BJ (cell line): Measurements from ENCODE around the gene SPDYC. TPM values are rescaled to one million over a fixed set of nuclear protein-coding genes. Genes with fewer than 3 reads are reported as not detected.

ENCODE experiments used
- CTCF ChIA-PET: fragments of 350-600 bp; formaldehyde crosslinking; extraction: SDS; loops from one replicate; lab custom pipeline; 2021; ENCODE audit warnings: antibody characterized with exemption, inconsistent platforms; lab: Yijun Ruan, JAX
- POLR2A ChIA-PET: fragments of 300-600 bp; sonication (Branson Sonifier 250); formaldehyde crosslinking; extraction: SDS; loops from one replicate; lab custom pipeline; 2021; ENCODE audit warnings: antibody characterized with exemption; lab: Charles Lee
- DNase-seq: peaks from one replicate; pipeline ENCODE4 v3.0.0-alpha.2; 2011; ENCODE audit warnings: low read depth
- H3K27me3 ChIP-seq: 2 replicates; pipeline ENCODE4 v1.6.0; 2011; ENCODE audit warnings: low read length; ENCODE audit not compliant: control insufficient read depth, insufficient read depth
- H3K36me3 ChIP-seq: 2 replicates; pipeline ENCODE4 v1.5.1; 2011; ENCODE audit warnings: low read length; ENCODE audit not compliant: control insufficient read depth, insufficient read depth
- H3K4me3 ChIP-seq: 2 replicates; pipeline ENCODE4 v1.5.1; 2011; ENCODE audit warnings: low read depth, mild to moderate bottlenecking, control low read depth, low read length
- CTCF ChIP-seq: IDR thresholded peaks from 2 replicates; pipeline ENCODE4 v1.5.1; 2011; ENCODE audit warnings: low read depth, mild to moderate bottlenecking, control low read depth, inconsistent platforms, low read length, moderate library complexity; ENCODE audit not compliant: insufficient read depth
- polyA plus RNA-seq: library from polyadenylated mRNA; depleted of rRNA; stranded (reverse); fragments of >200 nt; gene quantifications from 2 replicates; pipeline ENCODE4 v1.2.3, GENCODE V29; 2011

The SPDYC gene
- polyA plus RNA-seq, 1 experiment: not detected

- no peaks in the 10 kb centered on the region for H3K27me3 ChIP-seq
- no peak for TF ChIP-seq CTCF
- peaks cover 47% of the 10 kb centered on the region for H3K36me3 ChIP-seq
- H3K4me3 ChIP-seq: no peak overlapping the region
- CTCF ChIA-PET: interaction anchor here (0.6 to 4.6 kb wide), 12 partner anchors 8 to 128 kb away, joined by 3 to 17 read pairs (median 4); partner anchors contain the start of gene DPF2
- DNase-seq: no peak
- POLR2A ChIA-PET: no interaction called here
Measured at GRCh38 chr11:65205602-65205967, 35.6 kb downstream of the SPDYC start.

DNA sequence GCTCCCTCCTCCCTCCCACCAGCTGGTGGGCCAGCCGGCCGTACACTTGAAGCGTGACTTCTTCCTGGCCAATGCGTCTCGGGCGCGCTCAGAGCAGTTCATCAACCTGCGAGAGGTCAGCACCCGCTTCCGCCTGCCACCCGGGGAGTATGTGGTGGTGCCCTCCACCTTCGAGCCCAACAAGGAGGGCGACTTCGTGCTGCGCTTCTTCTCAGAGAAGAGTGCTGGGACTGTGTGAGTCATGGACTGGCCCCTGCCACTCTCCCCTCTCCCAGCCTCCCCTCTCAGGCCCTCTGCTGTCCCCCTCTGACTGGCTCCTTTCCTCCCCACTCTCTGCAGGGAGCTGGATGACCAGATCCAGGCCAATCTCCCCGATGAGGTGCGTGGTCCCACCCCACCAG is 36.4 kb downstream of the SPDYC start:
- TF ChIP-seq CTCF: no peak
- CTCF ChIA-PET: interaction anchor here (0.7 to 4.6 kb wide), 6 partner anchors 14 to 126 kb away, joined by 3 to 17 read pairs (median 4); partner anchors contain the start of gene CAPN1
- POLR2A ChIA-PET: no interaction called here
- peaks cover 54% of the 10 kb centered on the region for H3K36me3 ChIP-seq
- no peak for DNase-seq
- H3K4me3 ChIP-seq: no peak overlapping the region
- H3K27me3 ChIP-seq: no peaks in the 10 kb centered on the region

DNA sequence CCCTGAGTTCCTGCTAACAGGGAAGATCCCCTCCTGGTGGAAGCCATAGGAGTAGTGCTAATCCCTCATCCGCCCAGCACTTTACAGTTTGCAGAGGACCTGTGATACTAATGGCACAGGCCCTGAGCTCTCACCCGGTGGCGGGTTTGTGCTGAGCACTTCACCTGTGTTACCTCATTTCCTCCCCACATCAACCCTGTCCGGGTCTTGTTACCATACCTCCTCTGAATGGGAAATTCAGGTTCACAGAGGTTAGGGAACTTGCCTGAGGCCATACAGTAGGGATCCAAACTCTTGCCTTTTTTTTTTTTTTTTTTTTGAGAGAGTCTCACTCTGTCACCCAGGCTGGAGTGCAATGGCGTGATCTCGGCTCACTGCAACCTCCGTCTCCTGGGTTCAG is 36.9 kb downstream of the SPDYC start:
- no peak for DNase-seq
- no peak for TF ChIP-seq CTCF
- H3K4me3 ChIP-seq: no peak overlapping the region

DNA sequence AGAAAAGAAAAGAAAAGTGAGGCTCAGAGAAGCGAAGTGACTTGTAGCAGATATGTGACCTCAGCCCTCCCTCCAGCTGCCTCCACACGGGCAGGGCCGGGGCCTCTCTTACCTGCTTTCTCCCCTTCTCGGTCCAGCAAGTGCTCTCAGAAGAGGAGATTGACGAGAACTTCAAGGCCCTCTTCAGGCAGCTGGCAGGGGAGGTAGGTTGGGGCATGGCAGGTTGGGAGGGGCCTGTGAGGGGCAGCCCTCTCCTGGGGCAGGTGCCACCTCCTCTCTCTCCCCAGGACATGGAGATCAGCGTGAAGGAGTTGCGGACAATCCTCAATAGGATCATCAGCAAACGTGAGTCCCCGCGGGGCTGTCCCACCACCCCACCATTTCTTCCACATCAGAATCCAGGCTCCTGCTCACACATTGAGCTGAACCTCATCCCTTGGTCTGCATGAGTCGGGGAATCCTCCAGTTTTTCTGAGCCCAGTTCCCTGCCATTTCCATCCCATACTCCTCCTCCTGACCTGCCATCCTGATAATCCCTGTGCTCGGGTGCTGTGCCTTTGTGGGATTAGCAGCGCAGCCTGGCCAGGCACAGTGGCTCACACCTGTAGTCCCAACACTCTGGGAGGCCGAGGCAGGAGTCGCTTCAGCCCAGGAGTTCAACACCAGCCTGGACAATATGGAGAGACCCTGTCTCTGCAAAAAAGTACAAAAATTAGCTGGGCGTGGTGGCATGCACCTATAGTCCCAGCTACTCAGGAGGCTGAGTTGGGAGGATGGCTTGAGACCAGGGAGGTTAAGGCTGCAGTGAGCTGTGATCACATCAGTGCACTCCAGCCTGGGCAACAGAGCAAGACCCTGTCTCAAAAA is 38.1 kb downstream of the SPDYC start:
- Histone ChIP-seq H3K4me3 (no peak overlapping the region), H3K27me3 (no peaks in the 10 kb centered on the region), H3K36me3 (peaks cover 55% of the 10 kb centered on the region)
- no peak for TF ChIP-seq CTCF
- DNase-seq: no peak
- ChIA-PET POLR2A (no interaction called here), CTCF (interaction anchor here (0.9 to 4.6 kb wide), 4 partner anchors 10 to 27 kb away, joined by 3 to 17 read pairs (median 4); partner anchors contain the start of gene CAPN1)

More for the DNA sequence above, 36.9 kb downstream of the SPDYC start:
- CTCF ChIA-PET: interaction anchor here (1.1 to 4.6 kb wide), 3 partner anchors 11 to 18 kb away, joined by 3 to 17 read pairs (median 8); no protein-coding TSS in a partner anchor
- Histone ChIP-seq H3K27me3 (no peaks in the 10 kb centered on the region), H3K36me3 (peaks cover 55% of the 10 kb centered on the region)
- POLR2A ChIA-PET: no interaction called here

GRCh38 chr11:65208785-65209710 is 39.0 kb downstream of the SPDYC start:
- no peak for DNase-seq
- POLR2A ChIA-PET: no interaction called here
- CTCF ChIA-PET: interaction anchor here (0.9 kb wide), 1 partner anchor 17 kb away, joined by 3 read pairs; no protein-coding TSS in a partner anchor
- TF ChIP-seq CTCF: no peak
- Histone ChIP-seq H3K27me3 (no peaks in the 10 kb centered on the region), H3K4me3 (no peak overlapping the region), H3K36me3 (peaks cover 55% of the 10 kb centered on the region)
